Endodermal cell (in vitro differentiated cells): Measurements from ENCODE around the gene CNTN6. TPM values are rescaled to one million over a fixed set of nuclear protein-coding genes. Genes with fewer than 3 reads are reported as not detected.

Experiments used
- DNase-seq: peaks from one replicate; pipeline ENCODE4 v3.0.0-alpha.2; 2017
- H3K27ac ChIP-seq: 2 replicates; pipeline ENCODE4 v1.5.1; 2013; ENCODE audit warnings: mild to moderate bottlenecking, low read depth, low read length, moderate library complexity
- H3K27me3 ChIP-seq: 2 replicates; pipeline ENCODE4 v1.6.1; 2013; ENCODE audit warnings: mild to moderate bottlenecking, low read length, moderate library complexity; ENCODE audit not compliant: insufficient read depth, control insufficient read depth, poor library complexity, severe bottlenecking
- H3K36me3 ChIP-seq: 2 replicates; pipeline ENCODE4 v1.7.0; 2013; ENCODE audit warnings: mild to moderate bottlenecking, low read length, moderate library complexity; ENCODE audit not compliant: control insufficient read depth, insufficient read depth
- H3K4me1 ChIP-seq: one replicate; pipeline ENCODE4 v1.7.0; 2013; ENCODE audit warnings: low read length; ENCODE audit not compliant: control insufficient read depth, insufficient read depth
- H3K4me3 ChIP-seq: 2 replicates; pipeline ENCODE4 v1.5.1; 2013; ENCODE audit warnings: mild to moderate bottlenecking, low read length, moderate library complexity
- H3K9ac ChIP-seq: 2 replicates; pipeline ENCODE4 v1.6.1; 2013; ENCODE audit warnings: mild to moderate bottlenecking, low read length, moderate library complexity; ENCODE audit not compliant: poor library complexity, severe bottlenecking; ENCODE audit errors: extremely low read depth
- H3K9me3 ChIP-seq: 2 replicates; pipeline ENCODE4 v1.6.1; 2013; ENCODE audit warnings: mild to moderate bottlenecking, low read length, moderate library complexity; ENCODE audit not compliant: control insufficient read depth
- H3K27ac Mint-ChIP-seq: 2 replicates; pipeline ENCODE4 v1.8.0; 2020; ENCODE audit warnings: mixed read lengths
- H3K27me3 Mint-ChIP-seq: 2 replicates; pipeline ENCODE4 v1.8.0; 2021; ENCODE audit warnings: mild to moderate bottlenecking, mixed read lengths; ENCODE audit not compliant: insufficient read depth
- H3K36me3 Mint-ChIP-seq: 2 replicates; pipeline ENCODE4 v1.8.0; 2020; ENCODE audit warnings: low read depth, mixed read lengths
- H3K4me1 Mint-ChIP-seq: 2 replicates; pipeline ENCODE4 v1.8.0; 2020; ENCODE audit warnings: mixed read lengths
- H3K4me3 Mint-ChIP-seq: 2 replicates; pipeline ENCODE4 v1.8.0; 2020; ENCODE audit warnings: mild to moderate bottlenecking, moderate library complexity, mixed read lengths
- H3K9me3 Mint-ChIP-seq: 2 replicates; pipeline ENCODE4 v1.8.0; 2020; ENCODE audit warnings: mild to moderate bottlenecking, mixed read lengths
- WGBS, 2 experiments: methylation state at CpG; one replicate each; pipeline versions ENCODE4 v1.1.5 to v1.1.7; 2013; ENCODE audit warnings: missing lambda C conversion rate in 2 of 2, mixed read lengths in 1 of 2; ENCODE audit not compliant: insufficient coverage in 1 of 2, insufficient read length in 1 of 2; 5-methylcytosine and 5-hydroxymethylcytosine counted together
- total RNA-seq, 2 donors: library from RNA; stranded (reverse); fragmentation: NEBNext Ultra II Directional in 1 of 2; extraction: Animal tissue kit (Norgen Biotek cat#: 25700) in 1 of 2; gene quantifications; 2 replicates in 1 of 2; 3 replicates in 1 of 2; pipeline ENCODE4 v1.2.1, GENCODE V29; 2021
- TF ChIP-seq, protein P1 (sequence below): fragments of 200-600 bp; sonication (generic); conservative IDR thresholded peaks from 2 replicates; pipeline ENCODE4 v1.5.0; 2021; ENCODE audit warnings: antibody characterized with exemption, mild to moderate bottlenecking

CNTN6 gene
- total RNA-seq, 2 donors from 2014 or later = 0.31 to 0.51 TPM

DNA sequence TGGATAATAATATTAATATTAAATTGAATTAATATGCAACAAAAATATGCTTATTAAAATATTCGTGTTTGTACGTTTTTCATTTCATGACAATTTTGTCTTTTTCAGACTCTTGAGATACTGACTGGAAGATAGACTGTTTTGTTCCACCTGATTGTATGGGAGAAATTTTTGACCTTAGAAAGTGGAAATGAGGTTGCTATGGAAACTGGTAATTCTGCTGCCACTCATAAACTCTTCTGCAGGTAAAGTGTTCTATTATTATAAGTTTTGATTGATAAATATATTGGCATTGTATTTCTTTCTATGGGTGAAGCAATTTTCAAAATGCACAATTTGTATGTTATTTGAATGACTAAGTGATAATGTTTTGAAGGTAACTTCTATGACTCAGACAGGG lies 55.0 kb downstream of the CNTN6 start:
- Histone ChIP-seq H3K36me3 (no peaks in the 10 kb centered on the region), H3K4me1 (no peaks in the 10 kb centered on the region), H3K27ac (no peak overlapping the region), H3K4me3 (no peak overlapping the region), H3K9me3 (peaks cover 8% of the 10 kb centered on the region), H3K9ac (no peak overlapping the region), H3K27me3 (no peaks in the 10 kb centered on the region)
- Mint-ChIP-seq H3K4me1 (peaks cover 7% of the 10 kb centered on the region), H3K9me3 (no peaks in the 10 kb centered on the region), H3K4me3 (no peak overlapping the region), H3K27me3 (no peaks in the 10 kb centered on the region), H3K36me3 (no peaks in the 10 kb centered on the region), H3K27ac (no peak overlapping the region)
- WGBS, 2 experiments = 71 to 86% methylated on average over 2 of the region's 2 CpGs
- DNase-seq = no peak
- TF ChIP-seq, protein P1, sequence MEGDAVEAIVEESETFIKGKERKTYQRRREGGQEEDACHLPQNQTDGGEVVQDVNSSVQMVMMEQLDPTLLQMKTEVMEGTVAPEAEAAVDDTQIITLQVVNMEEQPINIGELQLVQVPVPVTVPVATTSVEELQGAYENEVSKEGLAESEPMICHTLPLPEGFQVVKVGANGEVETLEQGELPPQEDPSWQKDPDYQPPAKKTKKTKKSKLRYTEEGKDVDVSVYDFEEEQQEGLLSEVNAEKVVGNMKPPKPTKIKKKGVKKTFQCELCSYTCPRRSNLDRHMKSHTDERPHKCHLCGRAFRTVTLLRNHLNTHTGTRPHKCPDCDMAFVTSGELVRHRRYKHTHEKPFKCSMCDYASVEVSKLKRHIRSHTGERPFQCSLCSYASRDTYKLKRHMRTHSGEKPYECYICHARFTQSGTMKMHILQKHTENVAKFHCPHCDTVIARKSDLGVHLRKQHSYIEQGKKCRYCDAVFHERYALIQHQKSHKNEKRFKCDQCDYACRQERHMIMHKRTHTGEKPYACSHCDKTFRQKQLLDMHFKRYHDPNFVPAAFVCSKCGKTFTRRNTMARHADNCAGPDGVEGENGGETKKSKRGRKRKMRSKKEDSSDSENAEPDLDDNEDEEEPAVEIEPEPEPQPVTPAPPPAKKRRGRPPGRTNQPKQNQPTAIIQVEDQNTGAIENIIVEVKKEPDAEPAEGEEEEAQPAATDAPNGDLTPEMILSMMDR = no peak

DNA sequence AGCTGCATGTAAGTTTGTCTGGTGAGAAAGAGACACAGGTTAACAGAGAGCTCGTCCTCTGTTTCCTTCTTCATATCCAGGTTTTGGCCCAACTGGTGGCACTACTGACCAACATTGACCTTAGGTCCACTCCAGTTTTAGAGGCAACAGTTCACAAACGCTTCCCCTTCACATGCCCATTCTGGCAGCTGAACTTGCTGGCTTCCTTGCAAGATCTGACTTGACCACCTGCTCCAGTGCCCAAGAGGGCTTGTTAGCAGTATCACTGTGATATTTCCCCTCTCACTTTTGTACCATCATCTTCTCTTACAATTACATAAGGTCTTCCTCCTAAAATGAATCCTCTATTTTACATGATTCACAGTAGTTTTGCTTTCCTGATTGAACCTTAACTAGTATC lies 71.3 kb downstream of the CNTN6 start:
- Histone ChIP-seq H3K4me1 (no peaks in the 10 kb centered on the region), H3K36me3 (no peaks in the 10 kb centered on the region), H3K9me3 (no peaks in the 10 kb centered on the region), H3K9ac (no peak overlapping the region), H3K4me3 (no peak overlapping the region), H3K27ac (no peak overlapping the region), H3K27me3 (no peaks in the 10 kb centered on the region)
- Mint-ChIP-seq H3K36me3 (no peaks in the 10 kb centered on the region), H3K4me1 (no peaks in the 10 kb centered on the region), H3K27ac (no peak overlapping the region), H3K9me3 (no peaks in the 10 kb centered on the region), H3K27me3 (no peaks in the 10 kb centered on the region), H3K4me3 (no peak overlapping the region)
- no peak for DNase-seq
- WGBS, 2 experiments = 66 to 100% methylated on average over 1 to 2 of the region's 2 CpGs
- TF ChIP-seq, protein P1 = no peak

DNA sequence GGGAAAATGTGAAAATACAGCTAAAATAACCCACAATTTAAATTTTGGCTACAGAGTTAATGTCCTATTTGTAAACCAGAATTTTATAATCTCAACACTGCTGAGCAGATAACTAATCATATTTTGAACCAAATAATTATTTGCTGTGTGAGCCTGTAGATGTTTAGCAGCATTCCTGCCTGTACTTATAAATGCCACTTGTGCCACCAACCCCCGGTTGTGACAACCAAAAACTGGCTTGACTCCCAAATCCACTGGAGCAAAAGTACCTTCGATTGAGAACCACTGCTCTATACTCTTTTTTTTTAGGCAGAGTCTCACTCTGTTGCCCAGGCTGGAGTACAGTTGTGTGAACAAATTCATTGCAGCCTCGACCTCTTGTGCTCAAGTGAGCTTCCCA lies 78.5 kb downstream of the CNTN6 start:
- Mint-ChIP-seq H3K27me3 (no peaks in the 10 kb centered on the region), H3K4me1 (peaks cover 14% of the 10 kb centered on the region), H3K4me3 (no peak overlapping the region), H3K9me3 (no peaks in the 10 kb centered on the region), H3K27ac (no peak overlapping the region), H3K36me3 (no peaks in the 10 kb centered on the region)
- Histone ChIP-seq H3K4me3 (no peak overlapping the region), H3K9ac (no peak overlapping the region), H3K27ac (no peak overlapping the region), H3K9me3 (peaks cover 8% of the 10 kb centered on the region), H3K4me1 (no peaks in the 10 kb centered on the region), H3K27me3 (no peaks in the 10 kb centered on the region), H3K36me3 (no peaks in the 10 kb centered on the region)
- TF ChIP-seq, protein P1 = no peak
- no peak for DNase-seq
- 67 to 80% methylated on average over 2 to 3 of the region's 3 CpGs for WGBS, 2 experiments
